Peyer's patch (tissue), 4 donors: ENCODE results near the gene ZNF680.

Experiments used
- CTCF ChIP-seq, 6 experiments: fragments of 450-650 bp in 4 of 6; fragments of 200-600 bp in 2 of 6; sonication (generic) in 1 of 6; IDR thresholded peaks; one replicate each; pipeline ENCODE4 v1.5.1; 2017 to 2019; ENCODE audit warnings: antibody characterized with exemption in 6 of 6, mild to moderate bottlenecking in 3 of 6, moderate library complexity in 1 of 6
- POLR2A ChIP-seq, 2 donors: fragments of 450-650 bp; IDR thresholded peaks; one replicate each; pipeline ENCODE4 v1.5.1; 2017; ENCODE audit warnings: antibody characterized with exemption in 2 of 2, mild to moderate bottlenecking in 2 of 2, moderate library complexity in 2 of 2

GRCh38 chr7:64606385-64606784 lies 43.5 kb upstream of the ZNF680 start:
- no peak for TF ChIP-seq POLR2A (IDR thresholded peaks at IDR 0.05)
- no peak for TF ChIP-seq CTCF (IDR thresholded peaks at IDR 0.05)
